GM19372 (cell line): ENCODE measurements around the gene SDC3.

Experiments used
- ATAC-seq: cut with Tn5 transposase; IDR thresholded peaks from one replicate; pipeline ENCODE4 v1.9.1; 2021; ENCODE audit warnings: mild to moderate bottlenecking, low read depth, moderate library complexity; ENCODE audit not compliant: unreplicated experiment

The SDC3 gene

DNA sequence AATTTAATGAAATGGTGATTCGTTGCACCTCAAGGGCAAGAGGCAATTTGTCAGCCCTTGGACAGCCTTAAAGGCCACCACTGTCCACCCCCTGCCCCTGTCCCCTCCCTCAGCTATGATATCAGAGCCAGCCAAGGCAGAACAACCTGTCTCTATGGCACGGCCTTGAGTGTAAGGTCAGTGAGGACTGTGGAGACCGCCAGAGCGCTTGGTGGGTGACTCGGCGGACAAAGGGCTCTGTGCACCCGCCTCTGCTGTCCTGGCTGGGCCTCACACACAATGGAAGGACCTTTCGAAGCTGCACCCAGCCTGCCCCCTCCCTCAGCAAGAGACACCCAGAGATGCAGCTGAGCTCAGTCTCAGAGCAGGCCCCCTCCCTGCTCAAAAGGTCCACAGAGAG, 50.6 kb downstream of the SDC3 start:
- no peak for ATAC-seq

GRCh38 chr1:30857062-30857461, 51.5 kb downstream of the SDC3 start:
- ATAC-seq = no peak

GRCh38 chr1:30856260-30856790, 52.2 kb downstream of the SDC3 start:
- ATAC-seq = no peak

DNA sequence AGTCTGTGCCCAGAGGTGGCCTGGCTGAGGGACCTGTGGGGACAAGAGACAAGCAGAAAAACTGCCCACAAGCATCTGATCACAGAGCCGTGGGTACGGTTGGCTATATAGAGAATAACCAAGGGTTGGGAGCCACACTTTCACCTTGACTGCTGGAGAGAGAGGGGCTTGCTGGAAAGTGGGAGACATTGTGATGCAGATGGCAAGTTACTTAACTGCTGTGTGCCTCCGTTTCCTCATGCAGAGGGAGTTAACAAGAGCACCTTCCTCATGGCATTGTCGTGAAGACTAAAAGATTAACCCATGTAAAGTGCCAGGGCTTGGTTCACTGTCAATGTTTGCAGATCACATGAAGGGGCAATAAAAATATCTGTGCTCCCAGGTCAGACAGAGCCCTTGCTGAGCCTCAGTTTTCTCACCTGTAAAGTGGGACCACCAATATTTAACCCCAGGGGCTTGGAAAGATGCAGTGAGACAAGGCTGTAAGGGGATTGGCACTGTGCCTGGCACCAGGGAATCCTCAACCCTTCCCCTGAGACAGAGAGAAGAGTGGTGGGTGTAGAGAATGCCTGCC, 52.8 kb downstream of the SDC3 start:
- no peak for ATAC-seq

GRCh38 chr1:30853350-30853749, 55.2 kb downstream of the SDC3 start:
- ATAC-seq = no peak

GRCh38 chr1:30852026-30852425, 56.5 kb downstream of the SDC3 start:
- ATAC-seq = no peak

DNA sequence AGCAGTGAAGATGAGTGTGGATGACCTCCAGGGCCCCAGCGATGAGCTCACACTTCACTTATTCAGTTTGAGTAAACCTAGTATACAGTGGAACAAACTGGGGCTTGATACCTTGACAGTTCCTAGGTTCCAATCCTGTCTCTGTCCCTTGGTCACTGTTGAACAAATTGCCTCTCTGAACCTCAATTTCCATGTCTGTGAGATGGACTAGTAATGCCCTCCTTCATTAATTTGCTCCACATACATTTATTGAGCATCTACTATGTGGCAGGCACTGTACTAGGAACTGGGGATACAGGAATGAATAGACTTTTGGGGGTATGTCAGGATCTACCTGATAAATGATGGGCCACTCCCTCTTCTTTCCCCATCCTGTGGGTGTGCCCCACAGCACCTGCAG, 57.3 kb downstream of the SDC3 start:
- ATAC-seq = no peak

GRCh38 chr1:30850607-30851006, 58.0 kb downstream of the SDC3 start:
- no peak for ATAC-seq

GRCh38 chr1:30848130-30848529, 60.4 kb downstream of the SDC3 start:
- no peak for ATAC-seq

DNA sequence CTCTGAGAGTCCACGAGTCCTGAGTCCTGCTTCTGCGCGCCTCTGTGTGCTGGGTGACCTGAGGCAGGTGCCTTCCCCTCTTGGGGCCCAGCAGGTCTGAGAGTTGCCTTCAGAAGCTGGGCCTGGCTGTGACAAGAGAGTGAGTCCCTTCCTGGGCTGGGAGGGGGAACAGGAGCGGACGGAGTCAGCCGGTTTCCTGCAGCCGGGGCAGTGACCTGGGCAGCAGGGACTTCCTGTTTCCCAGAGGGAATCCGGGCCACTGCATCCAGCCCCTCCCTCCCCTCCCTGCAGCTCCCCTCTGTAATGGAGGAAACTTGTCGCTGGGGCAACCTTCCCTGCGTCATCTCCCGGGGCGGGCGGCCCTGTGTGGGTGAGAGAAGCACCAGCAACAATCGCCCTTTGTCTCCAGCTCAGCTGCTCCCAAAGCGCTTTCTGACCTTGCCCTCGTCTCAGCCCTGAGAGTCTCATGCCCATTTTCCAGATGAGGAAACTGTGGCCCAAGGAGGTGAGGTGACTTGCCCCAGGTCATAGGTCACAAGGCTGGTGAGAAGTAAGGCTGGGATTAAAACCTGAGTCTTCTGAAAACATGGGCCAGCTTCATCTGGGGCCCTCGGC, 61.1 kb downstream of the SDC3 start:
- no peak for ATAC-seq

- no peak for ATAC-seq
Measured at GRCh38 chr1:30846587-30846986, 62.0 kb downstream of the SDC3 start.

GRCh38 chr1:30845904-30846290, 62.7 kb downstream of the SDC3 start:
- no peak for ATAC-seq

- no peak for ATAC-seq
Measured at GRCh38 chr1:30845237-30845903, 63.2 kb downstream of the SDC3 start.

DNA sequence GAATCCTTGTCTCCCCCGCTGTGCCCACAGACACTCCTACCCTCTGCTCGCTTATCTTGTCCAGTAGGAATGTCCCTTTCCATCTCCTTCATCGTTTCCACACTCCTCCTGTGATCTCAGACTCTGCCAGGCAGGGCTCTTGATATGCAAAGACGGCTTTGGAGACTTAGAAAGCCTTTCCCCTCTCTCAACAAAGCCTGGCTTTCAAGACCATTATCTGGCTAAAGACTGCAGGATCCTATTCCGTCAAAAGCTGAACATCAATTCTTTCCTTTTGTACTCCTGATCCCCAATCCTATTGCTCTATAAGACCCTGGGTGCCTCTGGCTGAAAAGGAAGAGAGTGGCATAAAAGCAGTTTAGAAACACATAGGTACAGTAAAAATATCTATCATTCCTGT, 63.9 kb downstream of the SDC3 start:
- ATAC-seq = no peak

GRCh38 chr1:30842697-30843354, 65.7 kb downstream of the SDC3 start:
- ATAC-seq = no peak

DNA sequence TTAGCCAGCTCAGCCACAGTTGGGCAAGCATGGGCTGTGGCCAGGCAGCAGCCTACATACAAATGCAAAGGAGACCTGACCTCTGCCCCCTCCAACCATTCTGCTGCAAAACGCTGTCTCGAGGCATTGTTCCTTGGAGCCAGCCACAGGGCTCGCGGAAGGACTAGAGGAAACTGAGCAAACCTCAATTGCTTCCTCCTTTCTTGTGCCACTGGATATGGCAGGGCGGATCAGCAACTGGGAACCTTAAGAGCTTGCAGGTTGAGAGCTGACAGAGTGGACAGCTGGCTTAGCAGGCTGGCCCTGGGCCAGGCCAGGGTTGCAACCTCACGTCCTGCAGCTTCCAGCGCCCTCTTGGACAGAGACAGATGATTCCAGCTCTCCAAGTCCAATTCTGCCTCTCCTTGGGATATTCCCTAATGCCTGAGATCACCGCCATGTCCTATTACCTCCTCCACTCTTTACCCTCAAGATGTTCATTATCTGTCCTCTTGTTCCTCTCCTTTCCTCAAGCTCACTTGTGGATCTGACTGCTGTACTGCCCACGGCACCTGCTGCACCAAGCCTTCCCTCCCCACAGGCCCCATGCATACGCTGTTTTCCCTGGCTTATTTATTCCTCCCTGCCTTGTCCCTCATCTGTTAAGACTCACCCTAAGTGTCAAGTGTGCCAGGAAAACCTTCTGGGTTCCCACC, 67.5 kb downstream of the SDC3 start:
- no peak for ATAC-seq

GRCh38 chr1:30839827-30840359, 68.7 kb downstream of the SDC3 start:
- ATAC-seq = no peak

- ATAC-seq = no peak
Measured at GRCh38 chr1:30838996-30839395, 69.6 kb downstream of the SDC3 start.

- no peak for ATAC-seq
Measured at GRCh38 chr1:30837653-30838052, 70.9 kb downstream of the SDC3 start.

- no peak for ATAC-seq
Measured at GRCh38 chr1:30834253-30834652, 74.3 kb downstream of the SDC3 start.

DNA sequence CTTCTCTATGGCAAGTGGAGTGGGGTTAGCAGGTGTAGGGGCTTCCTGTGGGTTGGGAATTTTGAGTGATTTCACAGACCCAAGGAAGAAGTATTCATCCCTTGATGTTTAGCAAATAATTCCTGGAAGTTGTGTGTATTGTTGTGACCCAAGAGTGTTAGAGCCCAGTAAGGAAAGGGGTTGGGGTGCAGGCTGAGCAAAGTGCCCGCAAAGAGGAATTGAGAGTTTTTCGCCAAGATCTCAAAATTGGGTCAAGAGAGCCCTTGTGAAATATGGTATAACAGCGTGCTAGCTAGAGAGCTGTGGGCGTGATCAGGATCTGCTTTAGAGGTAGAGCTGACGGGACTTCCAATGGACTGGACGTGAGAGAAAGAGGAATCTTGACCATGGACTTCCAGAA, 78.0 kb downstream of the SDC3 start:
- no peak for ATAC-seq
